ENCODE data around the gene ALKBH8. TPM values are rescaled to one million over a fixed set of nuclear protein-coding genes. Genes with fewer than 3 reads are reported as not detected.

Gene ALKBH8
- total and polyA plus RNA-seq, 2 of the 13 experiments (the other 11 are each of a cell fraction or from before 2014, with no cell fraction given), result 2.4 to 9.1 TPM

GRCh38 chr11:107493117-107493516 lies 72.4 kb downstream of the ALKBH8 start:
- no peaks in the 10 kb centered on the region for H3K4me1 ChIP-seq (ENCODE audit: insufficient read depth, low read length)
- intact Hi-C loops (cut with micrococcal nuclease; ENCODE audit: unreplicated experiment), result no loop called here
- no peak overlapping the region for H2AFZ ChIP-seq (ENCODE audit: low read length)
- no peaks in the 10 kb centered on the region for H3K27me3 ChIP-seq (ENCODE audit: control insufficient read depth in 1 of 2, insufficient read depth in 2 of 2, low read length in 2 of 2)
- 100% methylated on average over 1 of the region's 1 CpG for WGBS (ENCODE audit: low lambda C conversion rate)
- H3K4me3 ChIP-seq (replicated peaks in 1 of 3; ENCODE audit: insufficient read depth in 1 of 3, low read depth in 2 of 3, low read length in 3 of 3), result no peak overlapping the region
- TF ChIP-seq ZNF724P (CRISPR knock-in tag; IDR thresholded peaks at IDR 0.05; ENCODE audit: borderline replicate concordance) (no peak), KDM1A (CRISPR knock-in tag; IDR thresholded peaks at IDR 0.05) (no peak), ZNF619 (CRISPR knock-in tag; IDR thresholded peaks at IDR 0.05) (no peak), ZNF383 (CRISPR knock-in tag; IDR thresholded peaks at IDR 0.05; ENCODE audit: borderline replicate concordance) (no peak), NR2F1 (CRISPR knock-in tag; IDR thresholded peaks at IDR 0.05) (no peak), SP4 (CRISPR knock-in tag; IDR thresholded peaks at IDR 0.05) (no peak), PAX8 (CRISPR knock-in tag; IDR thresholded peaks at IDR 0.05; ENCODE audit: borderline replicate concordance) (no peak), ZKSCAN5 (CRISPR knock-in tag; IDR thresholded peaks at IDR 0.05) (no peak), ZNF10 (CRISPR knock-in tag; IDR thresholded peaks at IDR 0.05; ENCODE audit: borderline replicate concordance, low read depth) (no peak), BRF2 (CRISPR knock-in tag; IDR thresholded peaks at IDR 0.05) (no peak), ADNP (CRISPR knock-in tag; IDR thresholded peaks at IDR 0.05) (no peak), MEF2D (CRISPR knock-in tag; IDR thresholded peaks at IDR 0.05) (no peak), SRSF4 (IDR thresholded peaks at IDR 0.05; ENCODE audit: low read depth, low read length, poor library complexity, severe bottlenecking) (no peak), DNMT3B (CRISPR knock-in tag; conservative IDR thresholded peaks at IDR 0.05) (no peak), PHB2 (IDR thresholded peaks at IDR 0.05; ENCODE audit: partially characterized antibody) (no peak), ISL2 (CRISPR knock-in tag; IDR thresholded peaks at IDR 0.05) (no peak), ZNF354B (CRISPR knock-in tag; IDR thresholded peaks at IDR 0.05) (no peak), KDM2A (CRISPR knock-in tag; IDR thresholded peaks at IDR 0.05; ENCODE audit: borderline replicate concordance, low read depth) (no peak), RXRB (CRISPR knock-in tag; IDR thresholded peaks at IDR 0.05; ENCODE audit: borderline replicate concordance) (no peak), ZNF761 (CRISPR knock-in tag; conservative IDR thresholded peaks at IDR 0.05) (no peak)
- no peak for FAIRE-seq
- POLR2A ChIA-PET, result no interaction called here
- H3K9me3 ChIP-seq (ENCODE audit: low read length), result no peaks in the 10 kb centered on the region
- no peaks in the 10 kb centered on the region for H4K20me1 ChIP-seq (ENCODE audit: insufficient read depth, low read length)
- H3K36me3 ChIP-seq (replicated peaks in 1 of 2; ENCODE audit: control insufficient read depth in 1 of 2, insufficient read depth in 2 of 2, low read length in 2 of 2), result no peaks in the 10 kb centered on the region
- BruUV-seq (replicated peaks), result no TSS peak
- no peak for DNase-seq (ENCODE audit: low spot score)
- ATAC-seq, result no peak
- CTCF ChIA-PET (ENCODE audit: low intra/inter-chr PET ratio, low total read pairs), result no interaction called here
- H3K79me2 ChIP-seq (ENCODE audit: insufficient read depth, low read length), result no peaks in the 10 kb centered on the region
- no peak overlapping the region for H3K9ac ChIP-seq (ENCODE audit: insufficient read depth, low read depth, low read length)
- in situ Hi-C loops (cut with HindIII; ENCODE audit: extremely low pct_ligation_motif_present, low pct_unique_long_range_greater_than_20kb), result no loop called here
- H3K4me2 ChIP-seq (ENCODE audit: low read depth, low read length), result no peak overlapping the region
- no peak overlapping the region for H3K27ac ChIP-seq (ENCODE audit: extremely low read length, insufficient read depth, low read length)
